HUES48 (cell line): Measurements from ENCODE around the gene TAL1.

Experiments used
- H3K27ac ChIP-seq: one replicate; pipeline ENCODE4 v1.7.0; 2013; ENCODE audit warnings: low read depth, low read length, inconsistent platforms
- H3K27me3 ChIP-seq: 2 replicates; pipeline ENCODE4 v1.6.1; 2013; ENCODE audit warnings: mild to moderate bottlenecking, low read length; ENCODE audit not compliant: control insufficient read depth, insufficient read depth
- H3K36me3 ChIP-seq: 2 replicates; pipeline ENCODE4 v1.6.1; 2013; ENCODE audit warnings: low read length; ENCODE audit not compliant: control insufficient read depth, insufficient read depth
- H3K4me1 ChIP-seq: 2 replicates; pipeline ENCODE4 v1.6.1; 2013; ENCODE audit warnings: mild to moderate bottlenecking, low read length; ENCODE audit not compliant: control insufficient read depth, insufficient read depth
- H3K4me3 ChIP-seq: 2 replicates; pipeline ENCODE4 v1.5.1; 2013; ENCODE audit warnings: mild to moderate bottlenecking, low read depth, low read length
- H3K9ac ChIP-seq: 2 replicates; pipeline ENCODE4 v1.6.1; 2013; ENCODE audit warnings: mild to moderate bottlenecking, low read depth, low read length, moderate library complexity
- H3K9me3 ChIP-seq: 2 replicates; pipeline ENCODE4 v1.6.1; 2013; ENCODE audit warnings: low read length; ENCODE audit not compliant: control insufficient read depth, insufficient read depth

The TAL1 gene

DNA sequence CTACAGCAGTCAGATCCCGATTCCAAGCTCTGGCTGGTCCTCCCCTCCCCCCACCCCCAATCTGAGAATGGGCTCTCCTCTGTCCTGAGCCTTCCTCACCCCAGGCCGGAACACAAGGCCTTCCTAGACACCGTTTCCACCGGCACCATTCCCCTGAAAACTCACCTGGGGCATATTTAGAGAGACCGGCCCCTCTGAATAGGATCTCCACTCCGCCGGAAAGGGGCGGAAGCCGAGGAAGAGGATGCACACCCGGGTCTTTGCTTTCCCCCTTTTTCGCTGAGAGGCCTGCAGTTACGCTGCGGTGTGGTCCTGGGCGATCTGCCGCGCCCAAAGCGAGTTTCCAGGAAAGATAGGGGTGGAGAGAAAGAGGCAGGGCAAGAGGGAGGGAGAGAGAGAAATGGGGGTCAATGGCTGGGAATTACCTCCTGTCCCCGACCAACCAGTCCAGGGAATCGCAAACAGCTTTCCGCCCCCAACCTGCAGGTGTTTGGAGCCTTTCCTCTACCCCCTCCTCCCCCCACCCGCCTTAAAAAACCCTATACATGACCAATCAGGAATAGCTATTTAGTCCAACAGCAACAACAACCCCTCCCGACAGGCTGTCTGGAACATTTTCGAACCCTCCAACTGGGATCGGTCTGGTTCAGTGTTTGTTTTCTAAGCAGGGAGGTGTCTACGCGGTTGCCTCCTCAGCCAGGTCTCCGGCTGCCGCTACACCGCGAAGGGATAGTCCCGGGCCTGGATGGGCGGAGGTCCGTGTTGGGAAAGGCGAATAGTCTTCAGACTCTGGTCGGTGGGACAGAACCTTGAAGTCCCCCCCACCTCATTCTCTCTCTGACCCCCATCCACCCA lies 2.8 kb downstream of the TAL1 start:
- peaks cover 56% of the 10 kb centered on the region for H3K4me1 ChIP-seq
- H3K4me3 ChIP-seq = peak overlapping the region; percentile 45; the same call in 1 of the 2 replicates
- H3K9ac ChIP-seq = no peak overlapping the region
- H3K27ac ChIP-seq = no peak overlapping the region
- peaks cover 100% of the 10 kb centered on the region for H3K27me3 ChIP-seq
- no peaks in the 10 kb centered on the region for H3K36me3 ChIP-seq
- H3K9me3 ChIP-seq = no peaks in the 10 kb centered on the region

DNA sequence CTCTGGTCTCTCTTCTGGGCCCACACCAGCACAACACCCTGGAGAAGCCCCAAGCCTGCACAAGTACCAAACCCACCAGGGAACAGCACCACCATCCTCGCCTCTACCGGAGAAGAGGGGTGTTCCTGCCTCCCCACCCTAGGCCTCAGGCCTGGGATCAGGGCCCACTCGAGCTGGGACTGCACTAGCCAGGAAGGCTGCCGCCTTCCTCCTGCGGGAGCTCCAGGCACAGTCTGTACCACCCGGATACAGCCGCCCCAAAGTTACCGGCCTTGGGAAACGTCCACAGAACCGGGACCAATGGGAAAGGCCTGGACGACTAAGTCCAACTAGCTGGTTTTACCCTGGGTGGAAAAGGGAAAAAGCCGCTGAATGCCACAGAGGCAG lies 3.4 kb downstream of the TAL1 start:
- H3K9ac ChIP-seq = no peak overlapping the region
- no peak overlapping the region for H3K27ac ChIP-seq
- H3K4me3 ChIP-seq = peak overlapping the region; percentile 45; the same call in 1 of the 2 replicates
- H3K4me1 ChIP-seq = peaks cover 56% of the 10 kb centered on the region
- H3K9me3 ChIP-seq = no peaks in the 10 kb centered on the region
- H3K36me3 ChIP-seq = no peaks in the 10 kb centered on the region
- H3K27me3 ChIP-seq = peaks cover 100% of the 10 kb centered on the region

GRCh38 chr1:47227341-47228232 lies 4.4 kb downstream of the TAL1 start:
- Histone ChIP-seq H3K36me3 (no peaks in the 10 kb centered on the region), H3K4me1 (peaks cover 51% of the 10 kb centered on the region), H3K9ac (no peak overlapping the region), H3K27ac (no peak overlapping the region), H3K27me3 (peaks cover 100% of the 10 kb centered on the region), H3K4me3 (no peak overlapping the region), H3K9me3 (no peaks in the 10 kb centered on the region)

GRCh38 chr1:47226839-47227215 lies 5.2 kb downstream of the TAL1 start:
- Histone ChIP-seq H3K4me3 (no peak overlapping the region), H3K9ac (no peak overlapping the region), H3K9me3 (no peaks in the 10 kb centered on the region), H3K27ac (no peak overlapping the region), H3K36me3 (no peaks in the 10 kb centered on the region), H3K27me3 (peaks cover 100% of the 10 kb centered on the region), H3K4me1 (peaks cover 48% of the 10 kb centered on the region)

DNA sequence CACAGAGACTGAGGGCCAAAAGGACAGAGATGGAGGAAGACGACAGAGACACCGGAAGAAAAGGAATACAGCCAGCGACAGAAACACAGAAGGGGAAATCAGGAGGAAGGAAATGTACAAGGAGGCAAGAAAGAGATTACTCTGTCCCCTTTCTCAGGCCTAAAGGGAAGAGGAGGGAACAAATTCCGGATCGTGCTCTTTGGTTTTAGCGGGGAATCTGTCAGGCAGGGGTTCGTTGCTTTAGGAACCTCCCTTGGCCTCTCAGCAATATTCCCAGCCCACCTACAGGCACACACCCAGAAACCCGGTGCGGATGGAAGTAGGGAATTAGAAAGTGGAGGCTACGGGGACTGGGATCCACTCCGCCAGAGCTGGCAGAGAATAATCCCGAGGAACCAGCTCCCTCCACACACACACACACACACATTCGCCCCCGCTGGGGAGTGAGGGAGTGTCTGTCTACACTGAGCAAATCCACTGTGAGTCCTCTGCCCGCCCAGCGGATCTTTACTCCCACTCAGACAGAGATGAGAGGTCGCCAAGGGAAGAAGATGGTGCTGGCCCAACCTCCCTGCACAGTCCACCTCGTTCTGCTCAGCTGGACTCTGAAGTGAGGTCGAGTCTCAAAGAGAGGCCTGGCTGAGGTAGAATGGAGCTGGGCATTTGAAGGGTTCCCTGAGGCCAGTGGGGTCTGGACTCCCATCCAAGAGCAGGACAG lies 5.7 kb downstream of the TAL1 start:
- Histone ChIP-seq H3K27ac (no peak overlapping the region), H3K4me1 (peaks cover 43% of the 10 kb centered on the region), H3K36me3 (no peaks in the 10 kb centered on the region), H3K9ac (no peak overlapping the region), H3K9me3 (no peaks in the 10 kb centered on the region), H3K27me3 (peaks cover 100% of the 10 kb centered on the region), H3K4me3 (peak overlapping the region; percentile 39; the same call in 1 of the 2 replicates)

DNA sequence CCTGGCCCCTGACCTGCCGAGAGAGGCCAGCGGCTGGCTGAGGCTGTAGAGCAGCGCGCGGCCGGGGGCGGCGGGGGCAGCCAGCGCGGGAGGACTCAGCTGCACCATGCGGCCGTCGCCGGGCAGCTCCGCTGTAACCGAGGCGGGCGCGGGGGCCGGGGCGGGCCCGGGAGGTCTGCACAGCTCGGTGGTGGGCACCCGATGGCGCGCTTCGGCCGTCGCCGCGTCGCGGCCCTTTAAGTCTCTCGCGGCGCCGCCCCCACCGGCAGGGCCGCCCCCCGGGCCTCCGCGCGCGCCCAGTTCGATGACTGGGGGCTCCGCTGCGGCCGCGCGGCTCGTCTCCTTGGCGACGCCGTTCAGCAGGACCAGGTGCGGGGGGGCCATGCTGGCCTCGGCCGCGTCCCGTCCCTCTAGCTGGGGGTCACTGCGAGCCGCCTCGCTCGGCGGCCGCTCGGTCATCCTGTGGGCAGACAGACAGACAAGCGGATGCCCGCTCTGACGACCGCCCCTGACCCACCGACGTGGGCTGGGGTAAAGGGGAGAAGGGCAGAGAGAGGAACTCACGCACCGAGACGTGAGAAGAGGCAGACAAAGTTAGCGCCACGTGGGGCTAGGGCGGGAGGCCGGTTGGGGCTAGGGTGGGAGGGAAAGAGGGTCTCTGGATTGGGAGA lies 6.5 kb downstream of the TAL1 start:
- Histone ChIP-seq H3K9ac (no peak overlapping the region), H3K27me3 (peaks cover 100% of the 10 kb centered on the region), H3K36me3 (no peaks in the 10 kb centered on the region), H3K4me1 (peaks cover 39% of the 10 kb centered on the region), H3K27ac (no peak overlapping the region), H3K9me3 (no peaks in the 10 kb centered on the region), H3K4me3 (peak overlapping the region; percentile 32; the same call in 1 of the 2 replicates)

- peak overlapping the region; percentile 23; the same call in 1 of the 2 replicates for H3K4me3 ChIP-seq
Observed at GRCh38 chr1:47224676-47225399, 7.2 kb downstream of the TAL1 start.

DNA sequence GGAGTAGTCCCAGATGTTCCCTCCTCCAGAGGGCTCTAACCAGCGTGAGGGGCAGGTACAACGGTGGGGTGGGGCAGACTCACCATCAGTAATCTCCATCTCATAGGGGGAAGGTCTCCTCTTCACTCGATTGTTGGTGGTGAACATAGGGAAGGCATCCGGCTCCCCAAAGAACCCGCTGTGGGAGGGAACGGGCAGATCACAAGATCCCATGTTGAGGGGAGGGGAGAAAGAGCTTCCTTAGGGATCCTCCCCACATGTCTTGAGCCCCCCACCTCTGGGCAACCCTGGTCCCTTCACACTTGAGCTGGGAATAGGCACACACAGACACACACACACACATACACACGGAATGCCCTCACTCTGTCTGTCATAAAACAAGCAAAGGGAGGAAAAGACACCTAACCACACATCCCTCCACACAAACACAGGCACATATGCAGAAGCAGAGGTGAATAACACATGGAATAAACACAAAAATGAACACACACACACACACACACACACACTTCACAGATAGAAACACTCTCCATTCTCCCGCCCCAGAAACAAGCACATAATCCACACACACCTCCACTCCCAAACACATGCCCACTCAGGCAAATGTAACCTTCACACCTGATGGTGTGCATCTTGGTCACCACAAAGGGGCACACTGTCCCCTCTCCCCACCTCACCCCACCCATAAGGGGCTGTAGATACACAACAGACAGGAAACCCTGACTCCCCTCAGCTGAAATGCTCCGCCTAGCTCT lies 7.9 kb downstream of the TAL1 start:
- H3K27me3 ChIP-seq = peaks cover 98% of the 10 kb centered on the region
- no peak overlapping the region for H3K27ac ChIP-seq
- H3K4me1 ChIP-seq = peaks cover 24% of the 10 kb centered on the region
- no peak overlapping the region for H3K4me3 ChIP-seq
- no peak overlapping the region for H3K9ac ChIP-seq
- H3K36me3 ChIP-seq = no peaks in the 10 kb centered on the region
- H3K9me3 ChIP-seq = no peaks in the 10 kb centered on the region

More at GRCh38 chr1:47224676-47225399, 7.2 kb downstream of the TAL1 start:
- Histone ChIP-seq H3K27me3 (peaks cover 100% of the 10 kb centered on the region), H3K9me3 (no peaks in the 10 kb centered on the region), H3K4me1 (peaks cover 31% of the 10 kb centered on the region), H3K36me3 (no peaks in the 10 kb centered on the region), H3K9ac (no peak overlapping the region), H3K27ac (no peak overlapping the region)

DNA sequence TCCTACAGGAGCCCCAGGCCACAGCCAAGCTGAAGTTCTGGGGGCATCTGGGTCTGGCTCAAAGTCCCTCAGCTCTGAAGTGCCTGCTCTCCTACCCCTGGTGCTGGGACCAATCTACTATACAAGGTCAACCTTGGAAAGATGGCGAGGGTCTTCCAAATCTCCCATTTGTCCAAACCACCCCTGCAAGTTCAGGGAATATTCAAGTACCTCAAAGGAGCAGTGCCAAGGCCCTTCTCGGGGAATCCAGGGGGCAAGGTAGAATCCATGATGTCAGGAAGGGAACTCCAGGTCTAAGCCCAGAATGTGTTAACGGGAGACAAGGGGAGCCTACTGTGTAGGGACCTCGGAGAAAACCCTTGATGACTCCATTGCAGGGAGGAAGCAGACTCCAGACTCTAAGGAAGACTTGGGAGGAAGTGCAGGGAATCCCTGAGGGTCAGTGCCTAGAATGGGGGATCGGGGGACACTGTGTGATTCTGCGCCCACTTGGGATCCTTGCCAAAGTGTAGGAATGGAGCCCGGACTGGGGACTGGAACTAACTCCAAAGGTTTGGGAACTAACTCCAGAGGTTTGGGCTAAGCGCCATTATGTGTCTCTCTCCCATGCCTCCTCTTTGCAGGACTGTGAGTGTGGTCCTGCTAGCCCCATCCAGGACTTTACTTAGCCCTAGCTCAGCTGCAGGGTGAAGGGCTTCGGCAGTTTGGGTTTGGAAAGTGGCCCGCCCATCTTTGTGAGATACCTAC lies 8.7 kb downstream of the TAL1 start:
- H3K9me3 ChIP-seq = no peaks in the 10 kb centered on the region
- no peaks in the 10 kb centered on the region for H3K36me3 ChIP-seq
- peaks cover 98% of the 10 kb centered on the region for H3K27me3 ChIP-seq
- H3K9ac ChIP-seq = no peak overlapping the region
- H3K27ac ChIP-seq = no peak overlapping the region
- H3K4me3 ChIP-seq = no peak overlapping the region
- H3K4me1 ChIP-seq = peaks cover 17% of the 10 kb centered on the region
